RWPE2 (cell line): ENCODE data around the gene OTOG.

Source experiments
- ATAC-seq: fragments of 200-7000 bp; cut with Tn5 transposase; 3 replicates; pipeline ENCODE4 v1.9.1; 2021; ENCODE audit warnings: low read depth
- DNase-seq: peaks from one replicate; pipeline ENCODE4 v3.0.0-alpha.2; 2020; ENCODE audit warnings: low spot score
- H3K27ac ChIP-seq: fragments of 450-650 bp; 2 replicates; pipeline ENCODE4 v1.5.1; 2017; ENCODE audit warnings: mild to moderate bottlenecking; ENCODE audit not compliant: poor library complexity, severe bottlenecking
- H3K27me3 ChIP-seq: fragments of 250-450 bp; sonication (Bioruptor Pico); 2 replicates; pipeline ENCODE4 v1.5.1; 2021; ENCODE audit warnings: mild to moderate bottlenecking, moderate library complexity; ENCODE audit not compliant: insufficient read depth, poor library complexity, severe bottlenecking
- H3K36me3 ChIP-seq: fragments of 250-450 bp; sonication (Bioruptor Pico); 2 replicates; pipeline ENCODE4 v1.5.1; 2020; ENCODE audit warnings: low read depth, mild to moderate bottlenecking, moderate library complexity
- H3K4me1 ChIP-seq: fragments of 250-450 bp; sonication (Bioruptor Pico); 2 replicates; pipeline ENCODE4 v1.5.1; 2021; ENCODE audit warnings: mild to moderate bottlenecking, moderate library complexity; ENCODE audit not compliant: insufficient read depth, poor library complexity, severe bottlenecking
- H3K4me3 ChIP-seq: fragments of 250-450 bp; sonication (Bioruptor Pico); 2 replicates; pipeline ENCODE4 v1.5.1; 2021; ENCODE audit warnings: mild to moderate bottlenecking, moderate library complexity; ENCODE audit not compliant: severe bottlenecking
- H3K9me3 ChIP-seq: fragments of 250-450 bp; sonication (Bioruptor Pico); 2 replicates; pipeline ENCODE4 v1.5.1; 2021; ENCODE audit warnings: mild to moderate bottlenecking, moderate library complexity; ENCODE audit not compliant: severe bottlenecking
- CTCF ChIP-seq: fragments of 450-650 bp; IDR thresholded peaks from one replicate; pipeline ENCODE4 v1.5.1; 2017; ENCODE audit warnings: mild to moderate bottlenecking, moderate library complexity; ENCODE audit not compliant: poor library complexity, severe bottlenecking

OTOG gene

GRCh38 chr11:17524221-17524620 lies 22.8 kb upstream of the OTOG start:
- no peak for DNase-seq
- H3K36me3 ChIP-seq = no peaks in the 10 kb centered on the region
- TF ChIP-seq CTCF = no peak
- H3K27me3 ChIP-seq = no peaks in the 10 kb centered on the region
- H3K4me3 ChIP-seq = no peak overlapping the region
- no peaks in the 10 kb centered on the region for H3K9me3 ChIP-seq
- no peak for ATAC-seq
- H3K27ac ChIP-seq = no peak overlapping the region
- H3K4me1 ChIP-seq = no peaks in the 10 kb centered on the region

- ATAC-seq = no peak
- Histone ChIP-seq H3K27ac (no peak overlapping the region), H3K4me3 (no peak overlapping the region), H3K36me3 (no peaks in the 10 kb centered on the region), H3K27me3 (peaks cover 2% of the 10 kb centered on the region), H3K4me1 (no peaks in the 10 kb centered on the region), H3K9me3 (no peaks in the 10 kb centered on the region)
- no peak for TF ChIP-seq CTCF
- no peak for DNase-seq
These were observed 21.5 kb upstream of the OTOG start for GRCh38 chr11:17525570-17525969.

GRCh38 chr11:17526326-17526725 lies 20.7 kb upstream of the OTOG start:
- Histone ChIP-seq H3K36me3 (no peaks in the 10 kb centered on the region), H3K4me3 (no peak overlapping the region), H3K27ac (no peak overlapping the region), H3K27me3 (peaks cover 2% of the 10 kb centered on the region), H3K4me1 (no peaks in the 10 kb centered on the region), H3K9me3 (no peaks in the 10 kb centered on the region)
- DNase-seq (no peak), ATAC-seq (no peak)
- TF ChIP-seq CTCF = no peak

- no peak for TF ChIP-seq CTCF
- Histone ChIP-seq H3K27me3 (peaks cover 2% of the 10 kb centered on the region), H3K27ac (no peak overlapping the region), H3K9me3 (no peaks in the 10 kb centered on the region), H3K4me3 (no peak overlapping the region), H3K4me1 (no peaks in the 10 kb centered on the region), H3K36me3 (no peaks in the 10 kb centered on the region)
- no peak for DNase-seq
- ATAC-seq = no peak
These were observed 20.0 kb upstream of the OTOG start for GRCh38 chr11:17526931-17527627.

- no peak for ATAC-seq
- peaks cover 2% of the 10 kb centered on the region for H3K27me3 ChIP-seq
These were observed 19.4 kb upstream of the OTOG start for GRCh38 chr11:17527628-17527995.

More at GRCh38 chr11:17527628-17527995, 19.4 kb upstream of the OTOG start:
- Histone ChIP-seq H3K4me1 (no peaks in the 10 kb centered on the region), H3K27ac (no peak overlapping the region), H3K36me3 (no peaks in the 10 kb centered on the region), H3K9me3 (no peaks in the 10 kb centered on the region), H3K4me3 (no peak overlapping the region)
- no peak for TF ChIP-seq CTCF
- DNase-seq = no peak
